HCT116 (cell line): ENCODE data around the gene RAD9A. TPM values are rescaled to one million over a fixed set of nuclear protein-coding genes. Genes with fewer than 3 reads are reported as not detected.

Source experiments
- ATAC-seq: fragments of 200-7000 bp; cut with Tn5 transposase; 2 replicates; pipeline ENCODE4 v1.9.1; 2020; ENCODE audit warnings: mild to moderate bottlenecking, moderate library complexity
- BruUV-seq: library from RNA; stranded (reverse); fragments of 400-500 nt; replicated peaks from 2 replicates; lab custom pipeline; 2021; lab: Mats Ljungman, UMichigan
- CTCF ChIA-PET: fragments of 300-600 bp; sonication (Branson Sonifier 250); formaldehyde crosslinking; loops from one replicate; lab custom pipeline; 2021; ENCODE audit warnings: antibody characterized with exemption; lab: Charles Lee
- POLR2A ChIA-PET: fragments of 300-600, 350-600 bp; sonication (Branson Sonifier 250); formaldehyde crosslinking; loops from one replicate; lab custom pipeline; 2021; ENCODE audit warnings: antibody characterized with exemption; lab: Charles Lee
- RAD21 ChIA-PET, 2 experiments: fragments of 300-600 bp; sonication (Branson Sonifier 250); formaldehyde crosslinking; loops; one replicate each; lab custom pipeline; 2023; ENCODE audit warnings: low total read pairs in 2 of 2; ENCODE audit not compliant: uncharacterized antibody in 2 of 2, unreplicated experiment in 2 of 2, low non-redundant PET in 1 of 2; lab: Charles Lee
- DNase-seq: peaks from one replicate; pipeline ENCODE4 v3.0.0-alpha.2; 2010; ENCODE audit warnings: low read depth, low spot score
- H2AFZ ChIP-seq: fragments of 200-600 bp; shearing (Covaris generic), sonication (generic); 2 replicates; pipeline ENCODE4 v1.6.1; 2017; ENCODE audit warnings: low read depth, mixed run types, mixed read lengths, antibody characterized with exemption, low read length; ENCODE audit not compliant: poor library complexity, severe bottlenecking
- H3K27ac ChIP-seq: 2 replicates; pipeline ENCODE4 v1.5.1; 2012; ENCODE audit warnings: low read depth, low read length
- H3K27me3 ChIP-seq: fragments of 200-600 bp; sonication (generic); 2 replicates; pipeline ENCODE4 v1.6.1; 2016; ENCODE audit warnings: mixed run types, low read length, mixed read lengths; ENCODE audit not compliant: insufficient read depth
- H3K36me3 ChIP-seq, 2 experiments: fragments of 200-500 bp in 1 of 2; fragments of 200-600 bp in 1 of 2; sonication (Bioruptor generic) in 1 of 2; sonication (generic) in 1 of 2; 2 replicates each; pipeline versions ENCODE4 v1.5.1 to v1.6.1; 2014 to 2016; ENCODE audit warnings: low read length in 2 of 2, inconsistent platforms in 1 of 2, mixed read lengths in 1 of 2, mixed run types in 1 of 2; ENCODE audit not compliant: insufficient read depth in 2 of 2, control insufficient read depth in 1 of 2
- H3K4me1 ChIP-seq, 2 experiments: fragments of 200-600 bp in 1 of 2; sonication (generic) in 1 of 2; 2 replicates each; pipeline versions ENCODE4 v1.5.1 to v1.6.1; 2012 to 2017; ENCODE audit warnings: low read length in 2 of 2, inconsistent platforms in 1 of 2, mild to moderate bottlenecking in 1 of 2, mixed read lengths in 1 of 2, mixed run types in 1 of 2, moderate library complexity in 1 of 2; ENCODE audit not compliant: insufficient read depth in 2 of 2, control insufficient read depth in 1 of 2
- H3K4me2 ChIP-seq: fragments of 200-600 bp; sonication (generic); 2 replicates; pipeline ENCODE4 v1.6.1; 2017; ENCODE audit warnings: mixed run types, low read length, mixed read lengths
- H3K4me3 ChIP-seq, 2 experiments: fragments of 200-600 bp in 1 of 2; sonication (generic) in 1 of 2; replicated peaks in 1 of 2; 2 replicates each; pipeline ENCODE4 v1.5.1; 2011 to 2016; ENCODE audit warnings: low read length in 2 of 2, control low read depth in 1 of 2, low read depth in 1 of 2, mild to moderate bottlenecking in 1 of 2, mixed read lengths in 1 of 2, mixed run types in 1 of 2
- H3K79me2 ChIP-seq: fragments of 200-600 bp; sonication (generic); 2 replicates; pipeline ENCODE4 v1.6.1; 2017; ENCODE audit warnings: mild to moderate bottlenecking, mixed run types, low read length, moderate library complexity, mixed read lengths; ENCODE audit not compliant: insufficient read depth
- H3K9ac ChIP-seq: fragments of 200-600 bp; sonication (generic); 2 replicates; pipeline ENCODE4 v1.6.1; 2016; ENCODE audit warnings: low read length, mixed read lengths
- H3K9me2 ChIP-seq: fragments of 200-600 bp; sonication (generic), shearing (Covaris generic); 2 replicates; pipeline ENCODE4 v1.6.1; 2017; ENCODE audit warnings: mixed run types, mild to moderate bottlenecking, moderate library complexity; ENCODE audit not compliant: insufficient read depth
- H3K9me3 ChIP-seq, 2 experiments: fragments of 200-500 bp in 1 of 2; fragments of 200-600 bp in 1 of 2; sonication (Bioruptor generic) in 1 of 2; sonication (generic) in 1 of 2; 2 replicates each; pipeline ENCODE4 v1.6.1; 2014 to 2017; ENCODE audit warnings: low read length in 2 of 2, mixed read lengths in 2 of 2, inconsistent platforms in 1 of 2, low read depth in 1 of 2, mild to moderate bottlenecking in 1 of 2, mixed run types in 1 of 2, moderate library complexity in 1 of 2; ENCODE audit not compliant: control insufficient read depth in 1 of 2, insufficient read depth in 1 of 2
- H4K20me1 ChIP-seq: fragments of 200-600 bp; sonication (generic), shearing (Covaris generic); 2 replicates; pipeline ENCODE4 v1.6.1; 2017; ENCODE audit warnings: mixed run types, mild to moderate bottlenecking, moderate library complexity; ENCODE audit not compliant: insufficient read depth
- CBX3 ChIP-seq: IDR thresholded peaks from 2 replicates; pipeline ENCODE4 v1.6.1; 2012; ENCODE audit warnings: low read depth
- CEBPB ChIP-seq: IDR thresholded peaks from 2 replicates; pipeline ENCODE4 v1.6.1; 2012; ENCODE audit warnings: low read depth
- EGR1 ChIP-seq: IDR thresholded peaks from 2 replicates; pipeline ENCODE4 v1.6.1; 2012; ENCODE audit warnings: low read depth
- ELF1 ChIP-seq: IDR thresholded peaks from 2 replicates; pipeline ENCODE4 v1.6.1; 2012; ENCODE audit warnings: low read depth, borderline replicate concordance
- EZH2 ChIP-seq: fragments of 200-600 bp; sonication (generic); IDR thresholded peaks from 2 replicates; pipeline ENCODE4 v1.6.1; 2017; ENCODE audit warnings: antibody characterized with exemption, mixed run types
- JUND ChIP-seq: IDR thresholded peaks from 2 replicates; pipeline ENCODE4 v1.6.1; 2012
- POLR2A ChIP-seq: IDR thresholded peaks from 2 replicates; pipeline ENCODE4 v1.7.0; 2011; ENCODE audit warnings: borderline replicate concordance; ENCODE audit not compliant: insufficient read depth, insufficient read length; ENCODE audit errors: extremely low read depth
- POLR2AphosphoS5 ChIP-seq: IDR thresholded peaks from 2 replicates; pipeline ENCODE4 v1.6.1; 2011; ENCODE audit warnings: mild to moderate bottlenecking, low read depth, low read length, moderate library complexity
- SIN3A ChIP-seq: IDR thresholded peaks from 2 replicates; pipeline ENCODE4 v1.6.1; 2012; ENCODE audit warnings: low read depth
- SP1 ChIP-seq: IDR thresholded peaks from 2 replicates; pipeline ENCODE4 v1.6.1; 2012; ENCODE audit warnings: low read depth
- TCF7L2 ChIP-seq: IDR thresholded peaks from 2 replicates; pipeline ENCODE4 v1.7.0; 2011; ENCODE audit warnings: borderline replicate concordance, inconsistent platforms; ENCODE audit not compliant: insufficient read depth, insufficient read length; ENCODE audit errors: extremely low read depth
- YY1 ChIP-seq: IDR thresholded peaks from 2 replicates; pipeline ENCODE4 v1.6.1; 2011; ENCODE audit warnings: low read length, low read depth, moderate library complexity, mild to moderate bottlenecking; ENCODE audit not compliant: insufficient replicate concordance; ENCODE audit errors: extremely low read depth
- ZBTB33 ChIP-seq: IDR thresholded peaks from 2 replicates; pipeline ENCODE4 v1.6.1; 2011; ENCODE audit warnings: mild to moderate bottlenecking, low read length, moderate library complexity; ENCODE audit not compliant: insufficient replicate concordance; ENCODE audit errors: extremely low read depth
- ZFX ChIP-seq: fragments of 450-650 bp; IDR thresholded peaks from 2 replicates; pipeline ENCODE4 v1.6.1; 2017
- ZNF274 ChIP-seq: fragments of 200-500 bp; sonication (Bioruptor generic); IDR thresholded peaks from 2 replicates; pipeline ENCODE4 v1.6.1; 2014; ENCODE audit warnings: mild to moderate bottlenecking, low read depth, low read length, inconsistent platforms
- intact Hi-C: fragments of 100-400 bp; cut with micrococcal nuclease; formaldehyde crosslinking; loops from 2 replicates; pipeline ENCODE4 v1.10.0; 2022
- total RNA-seq: library from RNA; stranded (reverse); gene quantifications from one replicate; pipeline ENCODE4 v1.2.1, GENCODE V29; 2021; ENCODE audit not compliant: unreplicated experiment
- TF ChIP-seq, protein P1 (sequence below), 3 experiments: fragments of 200-600 bp in 1 of 3; sonication (generic) in 1 of 3; IDR thresholded peaks in 2 of 3; conservative IDR thresholded peaks in 1 of 3; 2 replicates each; pipeline ENCODE4 v1.5.1; 2012 to 2017; ENCODE audit warnings: low read depth in 2 of 3, low read length in 2 of 3, antibody characterized with exemption in 1 of 3, borderline replicate concordance in 1 of 3, control low read depth in 1 of 3, mild to moderate bottlenecking in 1 of 3, mixed read lengths in 1 of 3, mixed run types in 1 of 3, moderate library complexity in 1 of 3; ENCODE audit not compliant: insufficient read depth in 1 of 3
- TF ChIP-seq, protein P2 (sequence below): IDR thresholded peaks from 2 replicates; pipeline ENCODE4 v1.6.1; 2012

RAD9A gene
- total RNA-seq, 1 experiment from 2014 or later, result 49.8 TPM

DNA sequence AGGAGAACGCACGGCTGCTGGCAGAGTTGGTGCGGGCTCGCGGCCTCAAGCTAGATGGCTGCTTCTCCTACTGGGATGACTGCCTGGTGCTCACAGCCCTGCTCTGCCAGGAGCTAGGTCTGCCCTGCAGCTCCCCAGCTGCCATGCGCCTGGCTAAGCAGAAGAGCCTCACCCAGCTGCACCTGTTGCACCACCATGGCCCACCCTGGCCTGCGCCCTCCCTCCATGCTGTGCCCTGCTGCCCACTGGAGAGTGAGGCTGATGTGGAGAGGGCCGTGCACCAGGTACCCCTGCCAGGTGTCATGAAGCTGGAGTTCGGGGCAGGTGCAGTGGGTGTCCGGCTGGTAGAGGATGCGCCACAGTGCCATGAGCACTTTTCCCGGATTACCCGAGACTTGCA, 31.7 kb downstream of the RAD9A start:
- no peak overlapping the region for H3K4me3 ChIP-seq
- no peaks in the 10 kb centered on the region for H3K27me3 ChIP-seq
- no peak overlapping the region for H3K9ac ChIP-seq
- no peaks in the 10 kb centered on the region for H3K9me2 ChIP-seq
- no peak overlapping the region for H2AFZ ChIP-seq
- intact Hi-C loops, result no loop called here
- H3K4me1 ChIP-seq, result peaks cover 11 to 29% of the 10 kb centered on the region in 2 experiments; a peak in 3 of 4 replicates
- no peak overlapping the region for H3K4me2 ChIP-seq
- H3K27ac ChIP-seq, result no peak overlapping the region
- DNase-seq (no peak), ATAC-seq (no peak)
- peaks cover 2% of the 10 kb centered on the region for H3K79me2 ChIP-seq
- no TSS peak for BruUV-seq
- H4K20me1 ChIP-seq, result no peaks in the 10 kb centered on the region
- H3K36me3 ChIP-seq, result no peaks in the 10 kb centered on the region
- no peaks in the 10 kb centered on the region for H3K9me3 ChIP-seq
- RAD21 ChIA-PET, result no interaction called here
- CTCF ChIA-PET, result no interaction called here
- POLR2A ChIA-PET, result interaction anchor here (1.2 kb wide), 1 partner anchor 22 kb away, joined by 3 read pairs; the partner anchor contains the start of gene PPP1CA
- TF ChIP-seq EGR1, result no peak
- TF ChIP-seq JUND, result no peak
- TF ChIP-seq ZBTB33, result no peak
- no peak for TF ChIP-seq TCF7L2
- TF ChIP-seq YY1, result no peak
- no peak for TF ChIP-seq POLR2AphosphoS5
- no peak for TF ChIP-seq CEBPB
- no peak for TF ChIP-seq POLR2A
- no peak for TF ChIP-seq ZNF274
- no peak for TF ChIP-seq CBX3
- no peak for TF ChIP-seq ZFX
- TF ChIP-seq EZH2, result no peak
- TF ChIP-seq, protein P1, sequence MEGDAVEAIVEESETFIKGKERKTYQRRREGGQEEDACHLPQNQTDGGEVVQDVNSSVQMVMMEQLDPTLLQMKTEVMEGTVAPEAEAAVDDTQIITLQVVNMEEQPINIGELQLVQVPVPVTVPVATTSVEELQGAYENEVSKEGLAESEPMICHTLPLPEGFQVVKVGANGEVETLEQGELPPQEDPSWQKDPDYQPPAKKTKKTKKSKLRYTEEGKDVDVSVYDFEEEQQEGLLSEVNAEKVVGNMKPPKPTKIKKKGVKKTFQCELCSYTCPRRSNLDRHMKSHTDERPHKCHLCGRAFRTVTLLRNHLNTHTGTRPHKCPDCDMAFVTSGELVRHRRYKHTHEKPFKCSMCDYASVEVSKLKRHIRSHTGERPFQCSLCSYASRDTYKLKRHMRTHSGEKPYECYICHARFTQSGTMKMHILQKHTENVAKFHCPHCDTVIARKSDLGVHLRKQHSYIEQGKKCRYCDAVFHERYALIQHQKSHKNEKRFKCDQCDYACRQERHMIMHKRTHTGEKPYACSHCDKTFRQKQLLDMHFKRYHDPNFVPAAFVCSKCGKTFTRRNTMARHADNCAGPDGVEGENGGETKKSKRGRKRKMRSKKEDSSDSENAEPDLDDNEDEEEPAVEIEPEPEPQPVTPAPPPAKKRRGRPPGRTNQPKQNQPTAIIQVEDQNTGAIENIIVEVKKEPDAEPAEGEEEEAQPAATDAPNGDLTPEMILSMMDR (IDR thresholded peaks at IDR 0.05 in 2 of 3, conservative IDR thresholded peaks at IDR 0.05 in 1 of 3; ENCODE audit: borderline replicate concordance in 1 of 3, insufficient read depth in 1 of 3, low read depth in 2 of 3, low read length in 2 of 3), result no peak
- TF ChIP-seq, protein P2, sequence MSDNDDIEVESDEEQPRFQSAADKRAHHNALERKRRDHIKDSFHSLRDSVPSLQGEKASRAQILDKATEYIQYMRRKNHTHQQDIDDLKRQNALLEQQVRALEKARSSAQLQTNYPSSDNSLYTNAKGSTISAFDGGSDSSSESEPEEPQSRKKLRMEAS, result no peak
- TF ChIP-seq SP1, result no peak
- TF ChIP-seq ELF1, result no peak
- TF ChIP-seq SIN3A, result no peak
